GM19238 (cell line): Measurements from ENCODE around the gene IER5L.
"Not testable (repeated sequence)": the region's sequence is repeated elsewhere in the genome, so short reads cannot be mapped to it uniquely, and the experiment has no call there.

ENCODE experiments used
- DNase-seq: peaks from one replicate; pipeline ENCODE4 v3.0.0; 2011; ENCODE audit warnings: low spot score; ENCODE audit not compliant: insufficient read length

The IER5L gene

DNA sequence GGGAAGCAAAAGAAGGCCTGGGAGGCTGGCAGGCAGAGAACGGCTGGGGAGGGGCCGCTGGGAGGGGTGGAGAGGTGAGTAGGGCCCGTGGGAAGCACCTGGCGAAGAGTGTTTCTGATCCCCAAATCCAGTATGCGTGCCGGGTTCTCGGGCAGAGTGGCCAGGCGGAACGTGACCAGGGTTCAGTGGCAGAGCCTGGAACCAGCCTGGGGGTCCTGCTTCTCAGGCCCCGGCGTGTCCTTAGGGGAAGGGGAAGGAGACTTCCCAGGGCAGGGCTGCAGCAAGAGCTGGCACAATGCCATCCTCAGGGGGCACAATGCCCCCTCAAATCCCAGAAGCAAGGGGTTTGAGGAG lies 25.5 kb upstream of the IER5L start:
- no peak for DNase-seq

- DNase-seq = peak; percentile 76
Observed at GRCh38 chr9:129202613-129203555, 24.8 kb upstream of the IER5L start.

- no peak for DNase-seq
Observed at GRCh38 chr9:129201866-129202265, 23.8 kb upstream of the IER5L start.

DNA sequence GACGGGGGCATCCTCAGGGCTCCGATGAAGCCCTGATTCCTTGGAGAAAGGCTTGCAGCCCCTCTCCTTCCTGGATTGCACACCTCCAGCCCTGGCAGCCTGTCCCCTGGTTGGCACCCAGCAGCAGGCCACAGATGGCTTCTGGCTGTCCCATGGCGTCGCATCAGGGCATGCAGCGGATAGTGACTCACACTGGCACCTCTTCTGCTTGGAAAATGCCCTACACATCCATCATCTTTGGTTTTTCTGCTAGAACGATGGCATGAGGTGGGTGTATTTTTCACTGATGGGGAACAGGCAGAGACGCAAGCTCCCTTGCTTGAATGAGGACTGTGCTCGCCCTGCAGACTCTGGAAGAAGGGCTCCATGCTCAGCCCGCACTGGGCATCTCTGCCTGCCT lies 23.2 kb upstream of the IER5L start:
- no peak for DNase-seq

- DNase-seq = no peak
Observed at GRCh38 chr9:129200255-129200654, 22.2 kb upstream of the IER5L start.

- DNase-seq = no peak
Observed at GRCh38 chr9:129199044-129199435, 21.0 kb upstream of the IER5L start.

DNA sequence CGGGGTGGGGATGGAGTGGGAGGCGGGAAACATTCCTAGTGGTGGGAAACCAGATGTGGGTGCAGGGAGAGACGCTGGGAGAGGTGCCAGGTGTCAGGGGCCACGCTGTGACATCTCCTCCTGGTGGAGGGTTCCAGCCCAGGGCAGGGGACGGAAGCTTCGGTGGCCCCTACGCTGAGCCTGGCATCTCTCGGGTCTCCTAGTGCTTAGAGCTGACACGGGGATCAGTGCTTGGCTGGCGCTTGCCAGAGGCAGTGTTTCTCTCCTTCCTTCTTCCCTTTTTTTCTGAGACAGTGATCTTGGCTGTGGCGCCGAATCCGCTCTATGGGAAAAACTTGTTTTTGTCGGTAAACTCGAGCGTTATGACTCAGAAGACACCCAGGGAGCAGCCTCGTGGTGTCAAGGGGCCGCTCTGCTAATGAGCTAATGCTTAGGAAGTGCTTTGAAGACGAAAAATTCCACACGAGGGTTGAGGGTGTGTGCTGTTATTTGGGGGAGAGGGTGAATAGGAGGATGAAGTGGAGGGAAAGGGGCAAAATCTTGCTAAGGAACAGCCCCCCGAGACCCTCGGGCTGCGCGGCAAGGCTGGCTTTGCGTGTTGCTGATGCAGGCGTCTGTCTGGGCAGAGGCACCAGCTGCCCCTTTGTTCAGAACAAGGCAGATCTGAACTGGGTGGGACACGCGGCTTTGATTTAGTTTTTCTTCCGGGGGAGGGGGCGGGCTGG lies 20.4 kb upstream of the IER5L start:
- no peak for DNase-seq

GRCh38 chr9:129197978-129198318 lies 19.9 kb upstream of the IER5L start:
- no peak for DNase-seq

GRCh38 chr9:129197045-129197444 lies 19.0 kb upstream of the IER5L start:
- not testable (repeated sequence) for DNase-seq

DNA sequence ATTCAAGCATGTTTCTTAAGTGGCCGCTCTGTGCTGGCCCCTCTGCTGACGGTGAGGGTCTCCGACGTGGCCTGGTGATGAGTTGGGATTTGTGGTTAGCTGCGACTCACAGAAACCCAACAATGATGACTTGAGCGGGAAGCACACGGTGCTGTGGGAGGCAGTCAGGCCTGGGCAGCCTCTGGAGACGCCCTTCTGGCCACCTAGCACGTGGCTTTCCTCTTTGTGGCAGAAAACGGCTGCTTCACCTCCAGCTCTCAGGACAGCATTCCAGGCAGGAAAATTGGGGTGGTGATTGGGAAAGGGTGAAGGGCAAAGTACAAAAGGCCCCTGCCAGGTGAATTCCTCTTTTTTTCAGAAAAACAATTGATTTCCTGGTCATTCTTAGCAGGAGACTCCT lies 17.5 kb upstream of the IER5L start:
- DNase-seq = no peak

- DNase-seq = no peak
Observed at GRCh38 chr9:129194221-129194620, 16.2 kb upstream of the IER5L start.

- DNase-seq = no peak
Observed at GRCh38 chr9:129193655-129194054, 15.6 kb upstream of the IER5L start.

DNA sequence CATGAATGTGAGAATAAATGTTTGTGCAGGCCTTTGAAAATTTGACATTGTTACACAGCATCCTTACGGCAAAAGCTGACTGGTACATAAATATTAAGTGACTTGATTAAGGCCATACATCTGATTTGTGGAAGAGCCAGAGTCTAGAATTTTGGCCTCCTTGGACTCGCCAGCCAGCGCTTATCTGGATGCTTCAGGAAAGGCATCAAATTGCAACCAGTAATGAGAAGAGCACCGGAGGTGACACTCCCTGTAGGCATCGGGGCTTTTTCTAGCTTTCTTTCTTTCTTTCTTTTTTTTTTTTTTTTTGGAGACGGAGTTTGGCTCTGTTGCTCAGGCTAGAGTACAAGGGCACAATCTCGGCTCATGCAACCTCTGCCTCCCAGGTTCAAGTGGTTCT lies 13.2 kb upstream of the IER5L start:
- no peak for DNase-seq

DNA sequence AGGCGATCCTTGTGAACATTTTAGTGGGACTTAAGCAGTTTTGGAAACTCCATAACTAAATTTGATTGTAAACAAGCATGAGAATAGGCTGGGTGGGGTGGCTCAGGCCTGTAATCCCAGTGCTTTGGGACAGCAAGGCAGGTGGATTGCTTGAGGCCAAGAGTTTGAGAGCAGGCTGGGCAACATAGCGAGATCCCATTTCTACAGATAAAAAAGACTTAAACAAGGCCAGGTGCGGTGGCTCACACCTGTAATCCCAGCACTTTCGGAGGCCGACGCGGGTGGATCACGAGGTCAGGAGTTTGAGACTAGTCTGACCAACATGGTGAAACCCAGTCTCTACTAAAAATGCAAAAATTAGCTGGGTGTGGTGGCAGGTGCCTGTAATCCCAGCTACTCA lies 11.9 kb upstream of the IER5L start:
- not testable (repeated sequence) for DNase-seq

- DNase-seq = no peak
Observed at GRCh38 chr9:129187042-129187441, 9.0 kb upstream of the IER5L start.

- no peak for DNase-seq
Observed at GRCh38 chr9:129185991-129186390, 7.9 kb upstream of the IER5L start.

- DNase-seq = no peak
Observed at GRCh38 chr9:129185402-129185801, 7.3 kb upstream of the IER5L start.

DNA sequence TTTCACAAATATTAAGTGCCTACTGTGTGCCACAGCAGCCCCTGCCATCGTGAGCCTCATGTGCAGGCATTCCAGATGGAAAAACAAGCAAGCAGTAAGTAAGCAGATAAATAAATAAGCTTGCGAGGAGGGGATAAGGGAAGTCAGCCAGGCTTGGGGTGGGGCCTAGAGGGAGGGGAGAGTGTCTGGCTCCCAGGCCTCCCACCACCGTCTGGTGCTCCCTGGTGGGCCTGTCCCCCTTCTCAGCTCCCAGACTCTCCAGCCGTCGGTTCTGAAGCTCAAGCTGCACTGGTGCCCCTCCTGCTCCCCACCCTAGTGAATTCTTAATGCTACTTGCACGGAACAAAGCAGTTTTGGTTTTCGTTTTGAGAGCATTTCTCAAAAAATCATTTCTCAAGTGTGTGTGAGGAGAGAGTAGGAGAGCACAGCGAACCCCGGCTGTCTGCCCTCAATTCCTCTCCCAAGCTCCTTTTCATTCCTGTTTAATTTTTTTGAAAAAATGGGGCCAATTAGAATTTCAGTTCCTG lies 6.6 kb upstream of the IER5L start:
- no peak for DNase-seq

- no peak for DNase-seq
Observed at GRCh38 chr9:129184219-129184524, 6.1 kb upstream of the IER5L start.

DNA sequence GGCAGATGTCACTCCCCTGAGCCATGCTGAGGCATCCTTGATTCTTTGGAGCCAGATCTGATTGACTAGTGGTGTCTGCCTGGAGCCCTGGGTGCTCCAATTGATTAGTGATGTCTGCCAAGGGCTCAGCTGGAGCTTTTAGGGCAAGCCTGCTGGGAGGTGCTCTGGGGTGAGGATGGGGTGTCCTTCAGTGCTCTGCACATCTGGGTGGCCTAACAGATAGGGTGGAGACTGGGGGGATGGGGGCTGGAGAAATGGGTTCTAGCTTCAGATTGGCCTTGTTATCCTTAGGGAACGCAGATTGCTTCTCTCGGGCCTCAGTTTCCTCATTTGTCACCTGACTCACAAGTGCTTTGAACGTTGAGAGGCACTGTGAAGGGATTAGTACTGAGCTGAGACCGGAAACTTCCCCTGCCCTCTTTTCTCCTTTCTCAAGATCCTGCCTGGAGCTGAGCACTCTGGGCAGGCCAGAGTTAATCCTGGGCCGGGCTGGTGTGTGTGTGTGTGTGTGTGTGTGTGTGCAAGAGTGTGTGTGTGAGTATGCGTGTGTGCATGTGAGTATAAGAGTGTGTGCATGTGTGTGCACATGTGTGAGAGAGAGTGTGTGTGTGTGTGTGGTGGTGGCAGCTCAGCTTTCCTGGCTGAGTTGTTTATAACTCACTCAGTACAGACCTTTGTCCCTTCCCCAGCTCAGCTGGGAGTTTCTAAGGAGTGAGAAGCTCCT lies 5.6 kb upstream of the IER5L start:
- no peak for DNase-seq

DNA sequence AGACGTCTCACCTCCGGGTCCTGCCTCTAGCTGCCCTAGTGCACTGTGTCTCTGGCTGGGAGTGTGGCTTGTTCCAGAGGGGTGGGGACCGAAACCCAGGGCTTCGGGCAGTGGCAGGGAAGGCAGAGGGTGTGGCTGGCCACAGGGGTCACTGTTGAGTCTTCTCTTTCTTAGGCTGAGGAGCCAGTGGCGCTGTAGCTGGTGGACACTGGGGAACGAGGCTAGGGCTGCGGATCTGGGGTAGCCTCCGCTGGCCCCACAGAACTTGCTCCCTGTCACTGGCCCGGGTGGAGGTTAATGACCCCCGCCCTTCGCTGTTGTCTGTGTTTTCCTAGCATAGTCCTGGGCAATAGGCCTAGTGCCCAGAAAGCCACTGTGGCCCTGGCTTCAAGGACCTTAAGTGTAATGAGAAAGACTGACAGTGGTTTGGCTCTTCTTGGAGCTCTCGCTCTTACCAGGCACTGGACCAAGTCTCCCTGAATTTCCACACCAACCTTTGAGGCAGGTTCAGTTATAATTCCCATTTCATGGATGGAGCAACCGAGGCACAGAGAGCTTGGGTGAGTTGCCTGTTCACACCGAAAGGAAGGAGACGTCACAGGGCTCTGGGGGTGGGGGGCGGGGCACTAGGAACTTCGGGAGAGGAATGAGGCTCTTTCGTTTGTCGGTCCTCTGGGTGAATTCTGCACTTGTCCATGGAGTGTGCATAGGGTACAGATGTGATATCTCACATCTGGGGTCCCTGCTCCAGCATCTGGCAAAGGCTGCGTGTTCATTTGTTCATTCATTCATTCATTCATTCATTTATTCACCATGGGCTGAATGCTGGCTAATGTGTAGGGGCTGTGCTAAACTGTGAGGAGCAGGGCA lies 4.8 kb upstream of the IER5L start:
- DNase-seq = no peak
